ENCODE data around the gene SERPINF2. TPM values are rescaled to one million over a fixed set of nuclear protein-coding genes. Genes with fewer than 3 reads are reported as not detected.
"Not testable (repeated sequence)": the region's sequence is repeated elsewhere in the genome, so short reads cannot be mapped to it uniquely, and the experiment has no call there.

Gene SERPINF2
- total and polyA plus RNA-seq, 2 experiments from 2014 or later = 0.08 TPM; not detected in 1

GRCh38 chr17:1735418-1735817, 7.3 kb upstream of the SERPINF2 start:
- Histone ChIP-seq H3K36me3 (ENCODE audit: low read depth) (no peaks in the 10 kb centered on the region), H3K4me2 (ENCODE audit: unreplicated experiment) (no peak overlapping the region), H3K9me3 (ENCODE audit: low read depth) (no peaks in the 10 kb centered on the region), H3K79me2 (ENCODE audit: insufficient read depth) (0 out of 2 replicates have a peak, but pooled peaks cover 5% of the 10 kb centered on the region), H3K4me1 (ENCODE audit: insufficient read depth) (peaks cover 17% of the 10 kb centered on the region), H3K27ac (no peak overlapping the region), H3F3A (ENCODE audit: insufficient read depth) (no peaks in the 10 kb centered on the region), H3K9me2 (ENCODE audit: insufficient read depth) (no peaks in the 10 kb centered on the region), H4K20me1 (ENCODE audit: insufficient read depth) (no peaks in the 10 kb centered on the region), H3K9ac (no peak overlapping the region), H3K4me3 (no peak overlapping the region), H3K27me3 (replicated peaks; ENCODE audit: insufficient read depth) (no peaks in the 10 kb centered on the region), H2AFZ (no peak overlapping the region)
- no peak for TF ChIP-seq EZH2 (IDR thresholded peaks at IDR 0.05; ENCODE audit: insufficient read depth, poor library complexity, severe bottlenecking)
- TF ChIP-seq EZH2phosphoT487 (IDR thresholded peaks at IDR 0.05; ENCODE audit: insufficient read depth, low read depth) = no peak
- no peak for DNase-seq
- in situ Hi-C loops (cut with MboI) = no loop called here
- WGBS, 2 experiments (ENCODE audit: low coverage in 1 of 2, low lambda C conversion rate in 2 of 2, missing lambda C conversion rate in 2 of 2) = 97 to 99% methylated on average over 10 of the region's 10 CpGs

- H3F3A ChIP-seq (ENCODE audit: insufficient read depth) = no peaks in the 10 kb centered on the region
- no peak overlapping the region for H3K27ac ChIP-seq
- 95% methylated on average over 14 to 17 of the region's 17 CpGs for WGBS, 2 experiments (ENCODE audit: low coverage in 1 of 2, low lambda C conversion rate in 2 of 2, missing lambda C conversion rate in 2 of 2)
- no peaks in the 10 kb centered on the region for H3K27me3 ChIP-seq (replicated peaks; ENCODE audit: insufficient read depth)
- no peaks in the 10 kb centered on the region for H3K36me3 ChIP-seq (ENCODE audit: low read depth)
- H4K20me1 ChIP-seq (ENCODE audit: insufficient read depth) = no peaks in the 10 kb centered on the region
- H2AFZ ChIP-seq = no peak overlapping the region
- in situ Hi-C loops (cut with MboI) = no loop called here
- no peak overlapping the region for H3K9ac ChIP-seq
- no peak overlapping the region for H3K4me2 ChIP-seq (ENCODE audit: unreplicated experiment)
- H3K4me1 ChIP-seq (ENCODE audit: insufficient read depth) = peaks cover 12% of the 10 kb centered on the region
- H3K79me2 ChIP-seq (ENCODE audit: insufficient read depth) = 0 out of 2 replicates have a peak, but pooled peaks cover 5% of the 10 kb centered on the region
- H3K9me3 ChIP-seq (ENCODE audit: low read depth) = no peaks in the 10 kb centered on the region
- H3K4me3 ChIP-seq = no peak overlapping the region
- TF ChIP-seq EZH2phosphoT487 (IDR thresholded peaks at IDR 0.05; ENCODE audit: insufficient read depth, low read depth) = no peak
- TF ChIP-seq EZH2 (IDR thresholded peaks at IDR 0.05; ENCODE audit: insufficient read depth, poor library complexity, severe bottlenecking) = no peak
- DNase-seq = no peak
- no peaks in the 10 kb centered on the region for H3K9me2 ChIP-seq (ENCODE audit: insufficient read depth)
These were observed 6.8 kb upstream of the SERPINF2 start for GRCh38 chr17:1735834-1736347.

DNA sequence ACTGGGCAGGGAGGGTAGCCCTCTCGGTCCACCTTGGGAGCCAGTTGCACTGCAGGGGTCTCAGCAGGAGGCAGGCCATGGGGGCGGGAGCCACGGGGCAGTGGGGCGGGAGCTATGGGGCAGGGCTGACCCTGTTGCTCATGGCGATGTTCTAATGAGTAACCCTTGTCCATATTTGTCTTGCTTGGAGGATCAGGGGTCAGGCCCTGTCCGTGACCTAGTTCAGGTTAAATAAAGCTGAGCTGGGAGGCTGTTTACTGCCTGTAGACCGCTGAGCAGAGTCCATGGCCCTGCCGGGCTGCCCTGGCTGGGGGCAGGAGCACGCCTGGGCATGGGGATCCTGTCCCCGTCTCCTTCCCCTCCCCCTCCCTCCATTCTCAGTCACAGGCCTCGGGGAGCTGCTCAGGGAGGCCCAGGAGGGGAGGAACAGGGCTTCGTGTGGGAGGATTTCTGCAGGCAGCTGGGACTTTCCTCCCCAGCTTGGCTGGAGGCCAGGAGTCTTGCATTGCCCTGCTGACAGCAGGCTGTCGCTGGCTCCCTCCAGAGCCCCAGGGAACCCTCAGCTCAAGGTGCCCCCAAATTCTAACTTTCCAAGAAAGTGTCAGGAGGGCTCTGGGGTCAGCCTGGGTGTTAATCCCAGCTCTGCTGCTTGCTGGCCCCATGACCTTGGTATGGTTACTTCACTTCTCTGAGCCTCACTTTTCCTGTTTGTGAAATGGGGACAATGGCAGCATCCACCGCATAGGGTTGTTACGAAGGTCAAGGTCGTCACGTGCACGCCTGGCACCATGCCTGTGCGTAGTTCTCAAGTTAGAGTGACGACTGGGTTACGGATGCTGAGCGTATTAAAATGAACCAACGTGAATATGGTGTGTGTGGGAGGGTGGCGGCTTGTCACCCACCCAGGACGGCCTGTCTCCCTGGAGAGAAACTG, 6.1 kb upstream of the SERPINF2 start:
- peaks cover 7% of the 10 kb centered on the region for H3K4me1 ChIP-seq (ENCODE audit: insufficient read depth)
- no peaks in the 10 kb centered on the region for H3K9me3 ChIP-seq (ENCODE audit: low read depth)
- H3K27me3 ChIP-seq (replicated peaks; ENCODE audit: insufficient read depth) = no peaks in the 10 kb centered on the region
- H3K36me3 ChIP-seq (ENCODE audit: low read depth) = no peaks in the 10 kb centered on the region
- no peak overlapping the region for H3K4me2 ChIP-seq (ENCODE audit: unreplicated experiment)
- no peak overlapping the region for H3K9ac ChIP-seq
- no peak overlapping the region for H3K27ac ChIP-seq
- no peak overlapping the region for H3K4me3 ChIP-seq
- H4K20me1 ChIP-seq (ENCODE audit: insufficient read depth) = no peaks in the 10 kb centered on the region
- no peaks in the 10 kb centered on the region for H3F3A ChIP-seq (ENCODE audit: insufficient read depth)
- in situ Hi-C loops (cut with MboI) = no loop called here
- peak; percentile 81 for DNase-seq
- WGBS, 2 experiments (ENCODE audit: low coverage in 1 of 2, low lambda C conversion rate in 2 of 2, missing lambda C conversion rate in 2 of 2) = 78% methylated on average over 17 to 25 of the region's 25 CpGs
- no peaks in the 10 kb centered on the region for H3K9me2 ChIP-seq (ENCODE audit: insufficient read depth)
- TF ChIP-seq EZH2phosphoT487 (IDR thresholded peaks at IDR 0.05; ENCODE audit: insufficient read depth, low read depth) (no peak), EZH2 (IDR thresholded peaks at IDR 0.05; ENCODE audit: insufficient read depth, poor library complexity, severe bottlenecking) (no peak)
- H3K79me2 ChIP-seq (ENCODE audit: insufficient read depth) = no peaks in the 10 kb centered on the region
- no peak overlapping the region for H2AFZ ChIP-seq

GRCh38 chr17:1737531-1738291, 5.0 kb upstream of the SERPINF2 start:
- no peaks in the 10 kb centered on the region for H4K20me1 ChIP-seq (ENCODE audit: insufficient read depth)
- in situ Hi-C loops (cut with MboI) = no loop called here
- no peak overlapping the region for H2AFZ ChIP-seq
- no peak overlapping the region for H3K9ac ChIP-seq
- H3K27me3 ChIP-seq (replicated peaks; ENCODE audit: insufficient read depth) = no peaks in the 10 kb centered on the region
- H3K79me2 ChIP-seq (ENCODE audit: insufficient read depth) = no peaks in the 10 kb centered on the region
- TF ChIP-seq EZH2 (IDR thresholded peaks at IDR 0.05; ENCODE audit: insufficient read depth, poor library complexity, severe bottlenecking) (no peak), EZH2phosphoT487 (IDR thresholded peaks at IDR 0.05; ENCODE audit: insufficient read depth, low read depth) (no peak)
- no peak overlapping the region for H3K4me3 ChIP-seq
- WGBS, 2 experiments (ENCODE audit: low coverage in 1 of 2, low lambda C conversion rate in 2 of 2, missing lambda C conversion rate in 2 of 2) = 95 to 98% methylated on average over 21 of the region's 21 CpGs
- H3K36me3 ChIP-seq (ENCODE audit: low read depth) = no peaks in the 10 kb centered on the region
- no peaks in the 10 kb centered on the region for H3K9me3 ChIP-seq (ENCODE audit: low read depth)
- no peak overlapping the region for H3K27ac ChIP-seq
- no peak overlapping the region for H3K4me2 ChIP-seq (ENCODE audit: unreplicated experiment)
- H3K9me2 ChIP-seq (ENCODE audit: insufficient read depth) = no peaks in the 10 kb centered on the region
- DNase-seq = no peak
- H3F3A ChIP-seq (ENCODE audit: insufficient read depth) = no peaks in the 10 kb centered on the region
- peaks cover 7% of the 10 kb centered on the region for H3K4me1 ChIP-seq (ENCODE audit: insufficient read depth)

GRCh38 chr17:1741899-1742298, 772 bp upstream of the SERPINF2 start:
- WGBS, 2 experiments (ENCODE audit: low coverage in 1 of 2, low lambda C conversion rate in 2 of 2, missing lambda C conversion rate in 2 of 2) = 89 to 98% methylated on average over 4 to 7 of the region's 7 CpGs
- H3K4me3 ChIP-seq; H3F3A ChIP-seq (ENCODE audit: insufficient read depth); H3K27me3 ChIP-seq (replicated peaks; ENCODE audit: insufficient read depth); H3K79me2 ChIP-seq (ENCODE audit: insufficient read depth); H3K36me3 ChIP-seq (ENCODE audit: low read depth); in situ Hi-C loops (cut with MboI); H2AFZ ChIP-seq; H3K9me2 ChIP-seq (ENCODE audit: insufficient read depth); H3K4me1 ChIP-seq (ENCODE audit: insufficient read depth); H3K9ac ChIP-seq; H3K9me3 ChIP-seq (ENCODE audit: low read depth); DNase-seq; H4K20me1 ChIP-seq (ENCODE audit: insufficient read depth); H3K4me2 ChIP-seq (ENCODE audit: unreplicated experiment); H3K27ac ChIP-seq: not testable (repeated sequence)
